ENCODE results near the gene WFIKKN2.

Gene WFIKKN2

DNA sequence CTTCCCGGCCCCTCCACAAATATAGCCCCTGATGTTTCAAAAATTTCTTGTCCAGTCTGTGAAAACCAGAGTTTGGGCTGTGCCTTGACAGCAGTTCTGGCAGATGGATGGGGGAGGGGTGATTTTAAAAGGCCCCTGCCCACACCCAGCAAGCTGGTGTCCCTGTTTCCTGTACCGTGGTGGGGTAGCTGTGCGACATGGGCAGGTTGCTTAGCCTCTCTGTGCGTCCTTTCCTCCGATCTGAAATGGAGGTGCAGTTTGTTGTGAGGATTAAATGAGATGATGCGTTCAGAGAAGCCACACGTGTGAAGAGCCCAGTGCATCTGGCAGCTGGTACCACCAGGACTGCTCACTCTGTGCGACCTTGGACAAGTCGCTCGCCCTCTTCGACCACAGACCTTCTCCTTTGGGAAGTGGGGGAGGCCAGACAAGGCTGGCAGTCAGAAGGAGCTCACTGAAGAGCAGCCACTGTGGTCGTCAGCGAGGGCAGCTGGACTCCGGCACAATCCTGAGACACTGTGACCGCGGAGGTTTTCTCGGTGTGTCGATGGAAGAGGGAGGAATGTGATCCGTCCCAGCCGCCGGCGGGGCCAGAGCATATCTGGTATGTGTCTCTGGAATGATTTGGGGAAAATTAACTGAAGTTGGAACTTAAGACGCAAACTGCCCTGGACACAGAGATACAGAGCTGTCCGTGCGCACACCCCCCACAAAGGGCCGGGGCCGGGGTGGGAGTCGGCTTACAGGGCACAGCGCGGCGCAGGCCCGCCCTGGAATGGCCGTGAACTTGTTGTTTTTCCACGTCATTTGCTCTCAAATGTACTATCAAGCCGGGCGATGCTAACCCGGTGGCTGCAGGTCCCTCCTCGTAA is 721 bp upstream of the WFIKKN2 start:
- DNase-seq (ENCODE audit: low spot score): no peak

- no peak for DNase-seq (ENCODE audit: low spot score)
Measured at GRCh38 chr17:50836826-50837225, 1.4 kb downstream of the WFIKKN2 start.

DNA sequence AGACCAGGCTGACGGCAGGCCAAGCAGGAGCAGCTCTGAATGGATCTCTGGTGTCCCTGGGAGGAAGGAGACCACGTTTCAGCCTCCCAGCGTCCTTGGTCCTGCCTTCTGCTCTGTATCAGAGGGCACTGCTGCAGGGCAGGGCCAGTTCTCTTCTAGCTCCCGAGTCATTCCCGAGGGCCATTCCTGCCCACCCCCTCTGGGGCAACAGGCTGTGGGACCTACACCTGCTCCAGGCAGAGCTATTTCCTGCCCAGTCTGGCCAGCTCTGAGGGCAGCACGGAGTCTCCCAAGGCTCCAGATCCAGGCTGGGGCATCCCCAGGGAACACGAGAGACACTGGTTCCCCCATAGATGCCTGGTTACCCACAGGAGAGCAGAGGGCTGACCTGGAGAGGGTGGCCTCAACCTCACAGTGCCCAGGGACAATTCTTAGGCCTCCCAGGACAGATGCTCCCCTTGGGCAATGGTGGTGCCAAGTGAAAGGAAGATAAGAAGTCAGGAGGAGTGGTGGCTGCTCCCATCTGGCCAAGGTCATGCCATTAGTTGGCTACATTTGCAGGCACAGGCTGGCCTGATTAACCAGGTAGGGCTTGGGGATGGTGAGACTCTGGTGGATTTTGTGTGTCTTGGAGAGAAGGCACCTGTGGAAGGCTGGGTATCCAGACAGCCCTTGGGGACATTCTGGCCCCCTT is 2.0 kb downstream of the WFIKKN2 start:
- DNase-seq (ENCODE audit: low spot score): no peak

DNA sequence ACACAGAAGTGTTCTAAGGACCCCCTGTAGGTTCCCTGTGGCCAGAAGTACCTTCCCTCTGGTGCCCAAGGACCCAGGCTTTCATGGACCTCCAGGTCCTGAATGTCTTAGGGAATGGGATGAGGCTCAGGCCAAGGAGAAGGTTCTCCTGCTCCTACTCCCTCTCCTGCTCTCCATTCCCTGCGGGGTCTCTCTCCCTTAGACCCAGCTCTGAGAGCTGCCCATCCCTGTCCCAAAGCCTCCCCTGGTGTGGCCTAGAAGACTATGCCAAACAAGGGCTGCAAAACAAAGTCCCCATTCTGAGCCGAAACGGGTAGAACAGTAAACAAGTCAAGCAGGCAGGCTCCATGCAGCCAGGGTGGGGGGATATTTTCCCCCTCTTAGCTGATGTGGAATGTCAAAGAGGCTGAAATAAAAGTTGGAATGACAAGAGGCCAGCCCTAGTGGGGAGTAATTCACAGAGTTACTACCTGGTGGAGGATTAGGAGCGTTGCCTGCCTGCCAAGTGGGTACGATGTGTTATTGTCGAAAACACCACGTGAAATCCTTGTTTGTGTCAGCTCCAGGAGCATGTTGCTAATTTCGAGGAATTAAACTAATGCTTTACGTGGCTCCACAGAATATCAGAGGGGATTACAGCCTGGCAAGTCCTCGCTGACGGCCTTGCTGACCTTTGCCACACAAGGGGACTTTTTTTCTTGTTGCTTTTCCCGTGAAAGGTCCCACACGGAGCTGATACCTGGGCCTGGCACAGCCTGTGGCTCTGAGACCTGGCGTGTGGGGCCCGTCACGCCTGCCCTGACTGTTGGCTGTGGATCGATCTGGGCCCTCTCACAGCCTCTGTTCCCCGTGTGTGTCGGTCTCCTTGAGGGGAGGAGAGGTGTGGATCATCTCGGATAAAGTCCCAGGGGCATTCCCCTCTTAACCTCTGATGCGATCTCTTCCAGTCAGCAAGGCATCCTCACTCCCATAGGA is 2.9 kb downstream of the WFIKKN2 start:
- no peak for DNase-seq (ENCODE audit: low spot score)

GRCh38 chr17:50839591-50840310 is 4.4 kb downstream of the WFIKKN2 start:
- no peak for DNase-seq (ENCODE audit: low spot score)

DNA sequence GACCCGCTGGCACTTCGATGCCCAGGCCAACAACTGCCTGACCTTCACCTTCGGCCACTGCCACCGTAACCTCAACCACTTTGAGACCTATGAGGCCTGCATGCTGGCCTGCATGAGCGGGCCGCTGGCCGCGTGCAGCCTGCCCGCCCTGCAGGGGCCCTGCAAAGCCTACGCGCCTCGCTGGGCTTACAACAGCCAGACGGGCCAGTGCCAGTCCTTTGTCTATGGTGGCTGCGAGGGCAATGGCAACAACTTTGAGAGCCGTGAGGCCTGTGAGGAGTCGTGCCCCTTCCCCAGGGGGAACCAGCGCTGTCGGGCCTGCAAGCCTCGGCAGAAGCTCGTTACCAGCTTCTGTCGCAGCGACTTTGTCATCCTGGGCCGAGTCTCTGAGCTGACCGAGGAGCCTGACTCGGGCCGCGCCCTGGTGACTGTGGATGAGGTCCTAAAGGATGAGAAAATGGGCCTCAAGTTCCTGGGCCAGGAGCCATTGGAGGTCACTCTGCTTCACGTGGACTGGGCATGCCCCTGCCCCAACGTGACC is 5.0 kb downstream of the WFIKKN2 start:
- DNase-seq (ENCODE audit: low spot score): no peak

GRCh38 chr17:50841277-50841948 is 6.0 kb downstream of the WFIKKN2 start:
- no peak for DNase-seq (ENCODE audit: low spot score)

- peak; percentile 70 for DNase-seq (ENCODE audit: low spot score)
Measured at GRCh38 chr17:50841949-50842354, 6.6 kb downstream of the WFIKKN2 start.

DNA sequence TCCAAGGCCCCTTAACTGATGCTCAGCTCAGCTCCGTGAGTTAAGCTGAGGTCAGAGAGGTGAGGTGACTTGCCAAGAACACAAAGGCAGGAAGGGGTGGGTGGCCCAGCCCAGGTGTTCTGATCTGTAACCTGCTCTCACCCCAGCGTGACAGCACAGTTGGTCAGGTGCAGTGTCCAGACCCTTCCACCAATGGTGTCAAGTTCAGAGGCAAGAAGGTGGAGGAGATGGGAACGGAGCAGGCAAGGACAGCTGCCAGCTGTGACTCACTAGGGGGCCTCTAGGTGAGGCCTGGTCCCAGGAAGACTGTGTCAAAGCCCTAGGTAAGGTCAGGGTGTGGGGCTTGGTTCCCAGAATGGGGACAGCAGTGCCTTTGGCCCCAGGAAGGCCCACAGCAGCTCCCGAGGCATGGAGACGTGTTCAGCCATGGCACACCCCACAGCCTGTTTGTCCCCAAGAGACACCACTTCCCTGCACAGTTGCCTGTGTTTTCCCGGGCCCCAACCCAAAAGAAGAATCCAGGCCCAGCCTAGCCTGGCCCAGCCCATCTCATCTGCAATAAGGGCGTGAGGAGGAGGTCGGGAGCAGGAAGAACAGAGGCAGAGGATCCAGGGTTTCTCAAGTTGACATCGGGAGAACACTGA is 7.2 kb downstream of the WFIKKN2 start:
- no peak for DNase-seq (ENCODE audit: low spot score)

- DNase-seq (ENCODE audit: low spot score): no peak
Measured at GRCh38 chr17:50843150-50843905, 7.9 kb downstream of the WFIKKN2 start.

DNA sequence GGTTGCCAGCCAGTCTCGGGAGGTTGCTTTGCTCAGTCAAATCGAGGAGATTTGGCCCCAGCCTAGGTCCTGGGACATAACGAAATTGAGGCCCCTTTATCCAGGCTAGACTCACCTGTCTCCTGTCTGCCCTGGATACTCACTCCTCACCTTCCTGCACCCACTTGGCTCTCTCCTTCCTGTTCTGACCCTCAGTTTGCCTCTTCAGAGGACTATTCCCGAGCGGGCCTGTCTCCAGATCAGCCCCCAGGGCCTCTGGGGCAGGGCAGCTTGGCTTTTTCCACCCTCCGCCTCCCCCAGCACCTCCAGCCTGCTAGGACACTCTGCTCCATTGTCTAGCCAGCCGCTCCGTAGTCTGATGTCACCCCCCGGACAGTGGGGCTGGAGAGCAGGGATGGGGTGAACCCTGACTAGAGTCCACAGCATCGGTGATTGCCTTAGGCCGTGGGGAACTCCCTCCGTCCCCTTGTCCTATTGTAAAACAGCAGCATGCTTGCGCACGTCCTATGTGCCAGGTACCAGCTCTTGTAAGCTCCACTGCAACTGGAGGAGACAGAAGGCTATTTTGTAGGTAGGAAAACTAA is 8.8 kb downstream of the WFIKKN2 start:
- DNase-seq (ENCODE audit: low spot score): no peak

- peak; percentile 31 for DNase-seq (ENCODE audit: low spot score)
Measured at GRCh38 chr17:50845240-50846147, 10.1 kb downstream of the WFIKKN2 start.

- no peak for DNase-seq (ENCODE audit: low spot score)
Measured at GRCh38 chr17:50847566-50847965, 12.2 kb downstream of the WFIKKN2 start.

DNA sequence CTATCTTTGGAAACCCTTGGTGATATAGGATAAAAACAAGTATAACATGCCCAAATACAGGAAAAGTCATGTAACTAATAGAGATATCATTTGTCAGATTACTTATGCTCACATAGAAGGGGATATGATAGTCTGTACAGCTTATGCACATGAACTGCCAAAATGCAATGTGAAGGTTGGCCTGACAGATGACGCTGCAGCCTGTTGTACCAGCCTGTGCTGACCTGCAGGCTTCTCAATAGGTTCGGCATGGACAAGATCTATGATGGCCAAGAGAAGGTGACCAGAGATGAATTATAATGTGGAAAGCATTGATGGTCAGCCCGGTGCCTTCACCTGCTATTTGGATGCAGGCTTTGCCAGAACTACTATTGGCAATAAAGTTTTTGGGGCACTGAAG is 12.7 kb downstream of the WFIKKN2 start:
- no peak for DNase-seq (ENCODE audit: low spot score)

DNA sequence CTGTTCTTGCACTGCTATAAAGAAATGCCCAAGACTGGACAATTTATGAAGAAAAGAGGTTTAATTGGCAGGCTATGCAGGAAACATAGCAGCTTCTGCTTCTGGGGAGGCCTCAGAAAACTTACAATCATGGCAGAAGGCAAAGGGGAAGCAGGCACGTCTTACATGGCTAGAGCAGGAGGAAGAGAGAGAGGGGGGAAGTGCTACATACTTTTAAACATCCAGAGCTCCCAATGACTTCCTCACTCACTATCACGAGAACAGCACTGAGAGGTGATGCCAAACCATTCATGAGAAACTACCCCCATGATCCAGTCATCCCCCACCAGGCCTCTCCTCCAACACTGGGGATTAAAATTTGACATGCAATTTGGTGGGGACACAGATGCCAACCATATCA is 13.3 kb downstream of the WFIKKN2 start:
- DNase-seq (ENCODE audit: low spot score): no peak

GRCh38 chr17:50850640-50851039 is 15.3 kb downstream of the WFIKKN2 start:
- DNase-seq (ENCODE audit: low spot score): no peak

GRCh38 chr17:50853015-50853615 is 17.7 kb downstream of the WFIKKN2 start:
- no peak for DNase-seq (ENCODE audit: low spot score)

DNA sequence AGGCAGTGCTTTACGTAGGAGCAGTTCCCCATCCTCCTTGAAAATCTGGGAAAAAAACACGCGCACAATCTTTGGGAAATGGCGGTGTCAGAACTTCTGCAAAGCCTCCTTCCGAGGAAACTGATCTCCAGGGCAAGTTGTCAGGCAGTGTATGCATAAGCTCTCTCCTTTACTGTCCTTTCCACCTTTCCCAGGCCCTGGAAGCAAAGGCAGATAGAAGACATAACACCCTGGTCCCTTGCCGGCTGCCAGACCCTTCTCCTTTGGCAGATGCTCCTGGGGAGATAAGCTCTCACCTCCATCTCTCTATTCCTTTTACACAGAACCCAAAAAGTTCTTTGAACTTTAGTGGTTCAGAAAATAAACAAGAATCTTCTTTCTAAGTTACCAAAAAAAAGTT is 18.4 kb downstream of the WFIKKN2 start:
- no peak for DNase-seq (ENCODE audit: low spot score)
